ENCODE data around the gene NPVF. TPM values are rescaled to one million over a fixed set of nuclear protein-coding genes. Genes with fewer than 3 reads are reported as not detected.

NPVF gene
- total and polyA plus RNA-seq, 2 of the 8 experiments (the other 6 are each of a cell fraction or from before 2014, with no cell fraction given) = not detected

GRCh38 chr7:25255611-25256332 is 27.5 kb upstream of the NPVF start:
- H3K56ac ChIP-seq (replicated peaks; ENCODE audit: insufficient read length, low read depth, low read length) = no peak overlapping the region
- no peak overlapping the region for H4K8ac ChIP-seq (ENCODE audit: extremely low read depth, insufficient read depth, low read length)
- H2AFZ ChIP-seq (ENCODE audit: low read length) = no peak overlapping the region
- no peak overlapping the region for H2BK15ac ChIP-seq (ENCODE audit: low read length)
- H3K14ac ChIP-seq (ENCODE audit: insufficient read length) = no peak overlapping the region
- no peak overlapping the region for H3K4me3 ChIP-seq (ENCODE audit: extremely low read depth in 1 of 4, insufficient read depth in 2 of 4, low read depth in 3 of 4, low read length in 4 of 4)
- no peaks in the 10 kb centered on the region; a peak in 1 of 4 replicates for H3K9me3 ChIP-seq (ENCODE audit: insufficient read depth in 2 of 2, low read depth in 1 of 2, low read length in 1 of 2)
- no peak overlapping the region for H3K18ac ChIP-seq (ENCODE audit: extremely low read depth, low read length)
- H4K91ac ChIP-seq (replicated peaks; ENCODE audit: insufficient read length, low read length) = no peak overlapping the region
- H3K9ac ChIP-seq (replicated peaks in 1 of 4; ENCODE audit: extremely low read depth in 1 of 4, low read depth in 3 of 4, low read length in 3 of 4) = no peak overlapping the region
- DNase-seq (ENCODE audit: low read depth in 1 of 2, low spot score in 2 of 2) (no peak), FAIRE-seq (no peak)
- H3K79me2 ChIP-seq (ENCODE audit: control insufficient read depth in 1 of 2, insufficient read depth in 2 of 2, low read length in 2 of 2) = no peaks in the 10 kb centered on the region
- no peaks in the 10 kb centered on the region for H4K20me1 ChIP-seq (replicated peaks in 1 of 2; ENCODE audit: control insufficient read depth in 1 of 2, insufficient read depth in 2 of 2, low read length in 2 of 2)
- H3K4ac ChIP-seq (replicated peaks; ENCODE audit: insufficient read length, low read depth, low read length) = no peak overlapping the region
- H3K4me2 ChIP-seq (ENCODE audit: insufficient read depth in 1 of 2, low read depth in 2 of 2, low read length in 2 of 2) = no peak overlapping the region
- POLR2A ChIA-PET (ENCODE audit: partially characterized antibody) = no interaction called here
- H3K27me3 ChIP-seq (replicated peaks in 1 of 4; ENCODE audit: control insufficient read depth in 3 of 4, extremely low read depth in 1 of 4, insufficient read depth in 3 of 4, low read length in 3 of 4) = no peaks in the 10 kb centered on the region; a peak in 1 of 7 replicates
- H3K36me3 ChIP-seq (ENCODE audit: control insufficient read depth in 2 of 4, insufficient read depth in 4 of 4, low read length in 3 of 4) = no peaks in the 10 kb centered on the region
- no peak overlapping the region for H2BK12ac ChIP-seq (ENCODE audit: low read depth, low read length)
- CTCF ChIA-PET (ENCODE audit: partially characterized antibody) = interaction anchor here (0.6 to 8.2 kb wide), 9 partner anchors 9 to 313 kb away, joined by 3 to 158 read pairs (median 4); no protein-coding TSS in a partner anchor
- no peak overlapping the region for H2BK120ac ChIP-seq (replicated peaks; ENCODE audit: low read depth, low read length)
- H3K79me1 ChIP-seq (ENCODE audit: low read depth, low read length) = no peaks in the 10 kb centered on the region
- no peak overlapping the region for H3K27ac ChIP-seq (ENCODE audit: low read depth, low read length)
- no peak overlapping the region for H4K5ac ChIP-seq (ENCODE audit: insufficient read length, low read depth, low read length)
- no peak overlapping the region for H2BK20ac ChIP-seq (ENCODE audit: low read length)
- no peak overlapping the region for H2AK5ac ChIP-seq (ENCODE audit: low read depth, low read length)
- H3K23ac ChIP-seq (ENCODE audit: insufficient read length) = no peak overlapping the region
- no peaks in the 10 kb centered on the region for H3K4me1 ChIP-seq (replicated peaks in 1 of 4; ENCODE audit: control insufficient read depth in 3 of 4, insufficient read depth in 4 of 4, low read length in 3 of 4)
- H3K23me2 ChIP-seq (ENCODE audit: low read depth, low read length) = peaks cover 3% of the 10 kb centered on the region; the same call in 1 of the 2 replicates
- H2BK5ac ChIP-seq (ENCODE audit: low read depth, low read length) = no peak overlapping the region
- 91% methylated on average over 7 of the region's 7 CpGs; no CpG with 5 or more reads in 1 of the 2 experiments for WGBS, 2 experiments (ENCODE audit: extremely low coverage in 1 of 2, insufficient coverage in 1 of 2, insufficient read length in 1 of 2, insufficient replicate concordance in 2 of 2, low coverage in 1 of 2, low lambda C conversion rate in 2 of 2, missing lambda C conversion rate in 1 of 2)
- no peak for TF ChIP-seq BCL11A (IDR thresholded peaks at IDR 0.05; ENCODE audit: low read depth in 2 of 2, low read length in 2 of 2)
- no peak for TF ChIP-seq YY1 (IDR thresholded peaks at IDR 0.05; ENCODE audit: low read depth, low read length)
- no peak for TF ChIP-seq KDM4A (IDR thresholded peaks at IDR 0.05; ENCODE audit: low read depth, low read length, severe bottlenecking)
- no peak for TF ChIP-seq EZH2 (IDR thresholded peaks at IDR 0.05; ENCODE audit: low read depth, low read length, severe bottlenecking)
- TF ChIP-seq SP1 (IDR thresholded peaks at IDR 0.05; ENCODE audit: low read depth, low read length) = no peak
- TF ChIP-seq SP2 (IDR thresholded peaks at IDR 0.05; ENCODE audit: low read length) = no peak
- no peak for TF ChIP-seq CHD2 (IDR thresholded peaks at IDR 0.05; ENCODE audit: low read length)

All from H1 (cell line).